PC-3 (cell line): ENCODE results near the gene CAPN10. TPM values are rescaled to one million over a fixed set of nuclear protein-coding genes. Genes with fewer than 3 reads are reported as not detected.

Experiments
- ATAC-seq: fragments of 200-7000 bp; cut with Tn5 transposase; 2 replicates; pipeline ENCODE4 v1.9.1; 2020; ENCODE audit warnings: mild to moderate bottlenecking, moderate library complexity
- BruUV-seq: library from RNA; stranded (reverse); fragments of 400-500 nt; replicated peaks from 2 replicates; lab custom pipeline; 2021; lab: Mats Ljungman, UMichigan
- CTCF ChIA-PET: fragments of 300-600 bp; sonication (Branson Sonifier 250); formaldehyde crosslinking; loops from one replicate; lab custom pipeline; 2022; ENCODE audit warnings: antibody characterized with exemption; lab: Charles Lee
- POLR2A ChIA-PET: fragments of 300-600 bp; sonication (Branson Sonifier 250); formaldehyde crosslinking; loops from one replicate; lab custom pipeline; 2022; ENCODE audit warnings: antibody characterized with exemption; ENCODE audit not compliant: unreplicated experiment; lab: Charles Lee
- DNase-seq: peaks from one replicate; pipeline ENCODE4 v3.0.0-alpha.2; 2015
- H2AFZ ChIP-seq: fragments of 300-600 bp; sonication (generic); 2 replicates; pipeline ENCODE4 v1.6.0; 2016; ENCODE audit warnings: antibody characterized with exemption, low read length
- H3F3A ChIP-seq: fragments of 300-600 bp; sonication (generic); one replicate; pipeline ENCODE4 v1.6.0; 2017; ENCODE audit warnings: antibody characterized with exemption, low read length, control low read depth, mild to moderate bottlenecking; ENCODE audit not compliant: unreplicated experiment
- H3K27ac ChIP-seq: fragments of 300-600 bp; sonication (generic); 2 replicates; pipeline ENCODE4 v1.5.1; 2016; ENCODE audit warnings: mild to moderate bottlenecking, low read length
- H3K27me3 ChIP-seq: fragments of 300-600 bp; sonication (generic); 2 replicates; pipeline ENCODE4 v1.6.1; 2016; ENCODE audit warnings: low read length, mixed read lengths
- H3K36me3 ChIP-seq: fragments of 300-600 bp; sonication (generic); 2 replicates; pipeline ENCODE4 v1.6.1; 2016; ENCODE audit warnings: low read depth, mixed run types, low read length, mixed read lengths
- H3K4me1 ChIP-seq: fragments of 300-600 bp; sonication (generic); 2 replicates; pipeline ENCODE4 v1.5.1; 2016; ENCODE audit warnings: low read length; ENCODE audit not compliant: insufficient read depth
- H3K4me2 ChIP-seq: fragments of 300-600 bp; sonication (generic); 2 replicates; pipeline ENCODE4 v1.6.0; 2016; ENCODE audit warnings: low read length
- H3K4me3 ChIP-seq: fragments of 300-600 bp; sonication (generic); 2 replicates; pipeline ENCODE4 v1.5.1; 2016; ENCODE audit warnings: mild to moderate bottlenecking, low read length, mixed read lengths
- H3K79me2 ChIP-seq: fragments of 300-600 bp; sonication (generic); 2 replicates; pipeline ENCODE4 v1.6.1; 2017; ENCODE audit warnings: low read length, mixed read lengths
- H3K9ac ChIP-seq: fragments of 300-600 bp; sonication (generic); 2 replicates; pipeline ENCODE4 v1.6.0; 2016; ENCODE audit warnings: mild to moderate bottlenecking, low read length
- H3K9me2 ChIP-seq: fragments of 300-600 bp; sonication (generic); replicated peaks from 2 replicates; pipeline ENCODE4 v1.6.1; 2016; ENCODE audit warnings: mixed run types, low read length, mixed read lengths
- H3K9me3 ChIP-seq: fragments of 300-600 bp; sonication (generic); 2 replicates; pipeline ENCODE4 v1.6.1; 2016; ENCODE audit warnings: low read length, mixed read lengths
- H4K20me1 ChIP-seq: fragments of 300-600 bp; sonication (generic); 2 replicates; pipeline ENCODE4 v1.6.1; 2016; ENCODE audit warnings: low read length, mixed read lengths
- EZH2 ChIP-seq: fragments of 300-600 bp; sonication (generic); IDR thresholded peaks from one replicate; pipeline ENCODE4 v1.6.1; 2017; ENCODE audit warnings: antibody characterized with exemption, mild to moderate bottlenecking, low read length; ENCODE audit not compliant: unreplicated experiment
- EZH2phosphoT487 ChIP-seq: fragments of 300-600 bp; sonication (generic); IDR thresholded peaks from 2 replicates; pipeline ENCODE4 v1.6.1; 2018; ENCODE audit warnings: mild to moderate bottlenecking, antibody characterized with exemption, low read length, borderline replicate concordance
- intact Hi-C: fragments of 100-400 bp; cut with micrococcal nuclease; formaldehyde crosslinking; loops from 2 replicates; pipeline ENCODE4 v1.9.0; 2023
- total RNA-seq: library from RNA; depleted of rRNA; stranded (reverse); fragments of >200 nt; gene quantifications from 2 replicates; pipeline ENCODE4 v1.2.3, GENCODE V29; 2014
- TF ChIP-seq, protein P1 (sequence below): fragments of 300-600 bp; sonication (generic); conservative IDR thresholded peaks from 2 replicates; pipeline ENCODE4 v1.5.1; 2017; ENCODE audit warnings: antibody characterized with exemption, low read depth, mild to moderate bottlenecking, low read length

Gene CAPN10
- total RNA-seq, 1 experiment from 2014 or later, result 32.2 TPM

DNA sequence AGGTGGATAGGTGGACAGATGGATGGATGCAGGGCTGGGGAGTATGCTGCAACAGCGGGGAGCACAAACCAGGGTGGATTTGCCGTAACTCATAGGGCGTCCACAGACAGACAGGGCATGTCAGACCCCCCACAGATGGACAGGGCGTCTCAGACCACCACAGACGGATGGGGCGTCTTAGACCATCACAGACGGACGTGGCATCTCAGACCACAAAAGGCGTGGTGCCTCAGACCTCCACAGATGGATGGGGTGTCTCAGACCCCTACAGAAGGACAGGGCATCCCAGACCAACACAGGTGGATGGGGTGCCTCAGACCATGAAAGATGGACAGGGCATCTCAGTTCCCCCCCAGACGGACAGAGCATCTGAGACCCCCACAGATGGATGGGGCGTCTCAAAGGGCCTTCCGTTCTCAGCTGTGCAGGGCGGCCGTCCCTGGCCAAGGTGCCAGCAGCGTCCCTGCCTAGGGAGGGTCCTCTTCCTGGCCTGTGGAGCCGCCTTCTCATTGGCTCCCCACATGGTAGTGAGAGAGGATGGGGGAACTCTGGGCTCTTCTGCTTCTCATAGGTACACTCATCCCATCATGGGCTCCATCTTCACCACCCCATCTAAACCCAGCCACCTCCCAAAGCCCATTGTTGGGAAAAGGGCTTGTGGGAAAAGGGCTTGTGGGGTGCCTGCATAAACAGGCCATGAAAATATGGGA is 30.8 kb upstream of the CAPN10 start:
- Histone ChIP-seq H3K79me2 (peaks cover 42% of the 10 kb centered on the region), H3K27me3 (no peaks in the 10 kb centered on the region), H3K4me1 (peaks cover 13% of the 10 kb centered on the region), H3K9ac (no peak overlapping the region), H3F3A (no peaks in the 10 kb centered on the region), H3K9me2 (no peaks in the 10 kb centered on the region), H3K4me2 (no peak overlapping the region), H2AFZ (no peak overlapping the region), H3K9me3 (no peaks in the 10 kb centered on the region), H3K4me3 (no peak overlapping the region), H4K20me1 (no peaks in the 10 kb centered on the region; the same call in 1 of the 2 replicates), H3K27ac (no peak overlapping the region), H3K36me3 (0 out of 2 replicates have a peak, but pooled peaks cover 1% of the 10 kb centered on the region)
- DNase-seq, result no peak
- BruUV-seq, result no TSS peak
- TF ChIP-seq, protein P1, sequence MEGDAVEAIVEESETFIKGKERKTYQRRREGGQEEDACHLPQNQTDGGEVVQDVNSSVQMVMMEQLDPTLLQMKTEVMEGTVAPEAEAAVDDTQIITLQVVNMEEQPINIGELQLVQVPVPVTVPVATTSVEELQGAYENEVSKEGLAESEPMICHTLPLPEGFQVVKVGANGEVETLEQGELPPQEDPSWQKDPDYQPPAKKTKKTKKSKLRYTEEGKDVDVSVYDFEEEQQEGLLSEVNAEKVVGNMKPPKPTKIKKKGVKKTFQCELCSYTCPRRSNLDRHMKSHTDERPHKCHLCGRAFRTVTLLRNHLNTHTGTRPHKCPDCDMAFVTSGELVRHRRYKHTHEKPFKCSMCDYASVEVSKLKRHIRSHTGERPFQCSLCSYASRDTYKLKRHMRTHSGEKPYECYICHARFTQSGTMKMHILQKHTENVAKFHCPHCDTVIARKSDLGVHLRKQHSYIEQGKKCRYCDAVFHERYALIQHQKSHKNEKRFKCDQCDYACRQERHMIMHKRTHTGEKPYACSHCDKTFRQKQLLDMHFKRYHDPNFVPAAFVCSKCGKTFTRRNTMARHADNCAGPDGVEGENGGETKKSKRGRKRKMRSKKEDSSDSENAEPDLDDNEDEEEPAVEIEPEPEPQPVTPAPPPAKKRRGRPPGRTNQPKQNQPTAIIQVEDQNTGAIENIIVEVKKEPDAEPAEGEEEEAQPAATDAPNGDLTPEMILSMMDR, result no peak
- no peak for TF ChIP-seq EZH2phosphoT487
- TF ChIP-seq EZH2, result no peak
- ChIA-PET CTCF (no interaction called here), POLR2A (no interaction called here)
- no peak for ATAC-seq
- intact Hi-C loops, result no loop called here

DNA sequence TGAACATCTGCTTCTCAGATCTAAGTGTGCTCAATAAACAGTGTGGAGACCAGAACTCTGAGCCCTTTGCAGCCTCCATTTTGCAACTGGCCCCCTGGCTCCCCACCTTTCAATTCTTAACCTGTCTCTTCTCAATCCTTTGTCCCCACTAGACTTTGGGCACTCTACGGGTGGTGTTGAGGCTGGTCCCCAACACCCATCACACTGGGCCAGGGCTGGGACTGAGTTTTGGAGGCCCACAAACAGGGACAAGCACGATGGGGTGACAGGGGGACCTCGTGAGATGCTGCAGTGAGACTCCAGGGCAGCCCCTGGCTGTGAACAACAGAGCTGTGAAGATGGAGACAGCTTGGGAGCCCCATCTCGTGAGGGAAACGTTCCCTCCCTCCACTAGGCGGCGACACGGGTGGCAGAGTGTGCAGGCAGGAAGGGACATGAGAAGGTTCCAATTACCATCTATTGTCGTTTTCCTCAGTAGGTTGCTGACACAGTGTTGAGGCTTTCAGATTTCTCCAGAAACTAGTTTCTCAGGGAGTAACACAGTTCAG is 29.9 kb upstream of the CAPN10 start:
- Histone ChIP-seq H3K27me3 (no peaks in the 10 kb centered on the region), H3K27ac (no peak overlapping the region), H3K9me2 (no peaks in the 10 kb centered on the region), H3K9me3 (no peaks in the 10 kb centered on the region), H2AFZ (no peak overlapping the region), H3K4me2 (no peak overlapping the region), H3K79me2 (peaks cover 42% of the 10 kb centered on the region), H3K4me3 (no peak overlapping the region), H4K20me1 (no peaks in the 10 kb centered on the region; the same call in 1 of the 2 replicates), H3K36me3 (no peaks in the 10 kb centered on the region), H3K9ac (no peak overlapping the region), H3F3A (peaks cover 4% of the 10 kb centered on the region), H3K4me1 (peaks cover 17% of the 10 kb centered on the region)
- no TSS peak for BruUV-seq
- ChIA-PET CTCF (interaction anchor here (1.2 kb wide), 1 partner anchor 42 kb away, joined by 3 read pairs; no protein-coding TSS in a partner anchor), POLR2A (no interaction called here)
- intact Hi-C loops, result no loop called here
- DNase-seq (peak; percentile 36), ATAC-seq (no peak)
- TF ChIP-seq EZH2phosphoT487 (no peak), EZH2 (no peak)
- TF ChIP-seq, protein P1, result peak; percentile 59
